Heart left ventricle (tissue), 16 donors: ENCODE data around the gene ITGA3. TPM values are rescaled to one million over a fixed set of nuclear protein-coding genes. Genes with fewer than 3 reads are reported as not detected.

ENCODE experiments used
- ATAC-seq, 4 donors: fragments of 200-7000 bp; cut with Tn5 transposase; one replicate each; pipeline ENCODE4 v1.9.1; 2020 to 2022; ENCODE audit warnings: moderate library complexity in 4 of 4, mild to moderate bottlenecking in 3 of 4, moderate number of reproducible peaks in 1 of 4
- DNase-seq, 5 donors: peaks; one replicate each; pipeline ENCODE4 v3.0.0-alpha.2; 2020
- H3K27ac ChIP-seq, 12 donors: fragments of 200-600 bp; sonication (generic) in 4 of 12; one replicate each; pipeline versions ENCODE4 v1.5.0 to v1.8.0; 2016 to 2022; ENCODE audit warnings: mild to moderate bottlenecking in 2 of 12
- H3K27me3 ChIP-seq, 9 donors: fragments of 200-600 bp; sonication (generic) in 2 of 9; one replicate each; pipeline versions ENCODE4 v1.5.1 to v1.8.0; 2016 to 2022; ENCODE audit warnings: mild to moderate bottlenecking in 3 of 9
- H3K36me3 ChIP-seq, 9 donors: fragments of 200-600 bp; sonication (generic) in 2 of 9; one replicate each; pipeline versions ENCODE4 v1.5.0 to v1.8.0; 2018 to 2022; ENCODE audit warnings: mild to moderate bottlenecking in 2 of 9
- H3K4me1 ChIP-seq, 12 donors: fragments of 200-600 bp; sonication (generic) in 4 of 12; one replicate each; pipeline versions ENCODE4 v1.5.0 to v1.8.0; 2016 to 2022; ENCODE audit warnings: mild to moderate bottlenecking in 3 of 12
- H3K4me3 ChIP-seq, 12 donors: fragments of 200-600 bp; sonication (generic) in 4 of 12; one replicate each; pipeline versions ENCODE4 v1.5.0 to v1.8.0; 2017 to 2022; ENCODE audit warnings: mild to moderate bottlenecking in 9 of 12, moderate library complexity in 4 of 12
- H3K9me3 ChIP-seq, 12 donors: fragments of 200-600 bp; sonication (generic) in 4 of 12; one replicate each; pipeline versions ENCODE4 v1.5.0 to v1.8.0; 2016 to 2022; ENCODE audit warnings: mild to moderate bottlenecking in 1 of 12
- CTCF ChIP-seq, 12 donors: fragments of 200-600 bp; sonication (generic) in 4 of 12; IDR thresholded peaks; one replicate each; pipeline versions ENCODE4 v1.5.0 to v1.8.0; 2018 to 2022; ENCODE audit warnings: antibody characterized with exemption in 12 of 12, mild to moderate bottlenecking in 5 of 12
- POLR2A ChIP-seq, 2 donors: fragments of 450-650 bp; IDR thresholded peaks; one replicate each; pipeline ENCODE4 v1.6.1; 2017; ENCODE audit warnings: antibody characterized with exemption in 2 of 2, mild to moderate bottlenecking in 2 of 2, moderate library complexity in 2 of 2
- whole genome bisulfite sequencing, 4 donors: extraction: QIAGEN DNeasy Blood & Tissue Kit in 2 of 4; methylation state at CpG; one replicate each; pipeline versions ENCODE4 v1.1.5 to v1.1.7; 2013 to 2018; 5-methylcytosine and 5-hydroxymethylcytosine counted together
- intact Hi-C, 10 donors: fragments of 100-400 bp; cut with DNase I; formaldehyde crosslinking; loops; one replicate each; pipeline versions ENCODE4 v1.11.1 to v1.14.2; 2022
- polyA plus RNA-seq, 2 donors: library from polyadenylated mRNA; stranded (reverse); fragments of 200-250 nt; gene quantifications; one replicate each; pipeline ENCODE4 v1.2.3, GENCODE V29; 2013
- total RNA-seq, 9 donors: library from RNA; depleted of rRNA in 2 of 9; stranded (reverse); fragments of >200 nt in 2 of 9; fragmentation: NEBNext Ultra II Directional in 3 of 9; extraction: Animal tissue kit (Norgen Biotek cat#: 25700) in 3 of 9; gene quantifications; one replicate each; pipeline versions ENCODE4 v1.1.0 to v1.2.4, GENCODE V29; 2016 to 2023
- donor health status: ischemic (EF 13 %, LVEDD 7.1; RV severe dilation, severe dysfunction).
- donor health status: healthy with polysubstance abuse.
- donor health status: DM: no; HTN: yes; CAD: no.
- donor health status: DM: no; HTN: no; CAD: no.
- donor health status: ischemic (EF 25% LVEDD 6.9; RV normal size, moderate dysfunction).
- donor health status: ischemic (EF 25% LVEDD 5.7; RV mildly dilated, moderate dysfunction).
- donor health status: healthy.
- donor health status: DM: yes; HTN: yes; CAD: no.
- donor health status: ischemic (EF 35%, LVEDD 5.7; RV mildly dilated, moderate dysfunction).
- donor health status: nonischemic (EF 11% LVEDD 7.7; RV severe dilation, severe dysfunction).
- donor health status: DM: yes; HTN: yes; CAD: no.
- donor health status: PGD.
- donor health status: ischemic (EF 29% LVEDD 5.4; RV normal size, mild dysfunction).
- donor health status: nonischemic (EF 23%, LVEDD 6.1; RV moderate dilation, normal function).

ITGA3 gene
- total and polyA plus RNA-seq, 11 donors = 16.8 to 72.9 (median 23.6) TPM

GRCh38 chr17:50043290-50044148 is 12.4 kb upstream of the ITGA3 start:
- DNase-seq = peak in 3 of 5 donors; percentile 54 to 64 (median 63)
- Histone ChIP-seq H3K27me3 (no peaks in the 10 kb centered on the region), H3K9me3 (no peaks in the 10 kb centered on the region), H3K27ac (peak overlapping the region in 4 of 12 donors; percentile 27 to 42 (median 32)), H3K4me3 (no peak overlapping the region), H3K4me1 (peaks cover 0 to 23% (median 17%) of the 10 kb centered on the region in 12 donors), H3K36me3 (no peaks in the 10 kb centered on the region)
- TF ChIP-seq POLR2A (IDR thresholded peaks at IDR 0.05) (no peak), CTCF (IDR thresholded peaks at IDR 0.05) (no peak)
- peak in 3 of 4 donors; percentile 64 to 73 (median 68) for ATAC-seq
- intact Hi-C loops = no loop called here
- WGBS, 4 donors = 49 to 62% (median 57%) methylated on average over 10 to 16 of the region's 16 CpGs

DNA sequence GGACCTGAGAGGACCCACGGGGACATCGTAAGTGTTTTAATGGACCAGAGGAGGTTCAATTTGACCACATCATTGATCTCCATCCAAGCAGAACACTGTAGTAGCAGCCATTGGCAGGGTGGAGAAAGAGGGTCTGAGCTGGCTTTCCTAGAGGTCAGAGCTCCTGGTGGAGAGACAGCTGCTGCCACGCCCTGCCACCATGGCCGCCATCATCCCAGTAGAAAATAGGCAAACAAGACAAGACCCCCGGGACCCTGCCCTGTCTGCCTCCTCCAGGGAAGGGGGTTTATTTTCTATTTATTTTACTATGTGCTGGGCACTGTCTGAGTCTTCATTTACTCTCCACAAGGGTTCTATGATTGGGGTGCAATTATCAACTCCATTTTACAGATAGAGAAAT is 11.4 kb upstream of the ITGA3 start:
- H3K27ac ChIP-seq = peak overlapping the region in 1 of 12 donors; percentile 27
- no peak for TF ChIP-seq CTCF (IDR thresholded peaks at IDR 0.05)
- TF ChIP-seq POLR2A (IDR thresholded peaks at IDR 0.05) = no peak
- 94 to 97% (median 96%) methylated on average over 5 of the region's 5 CpGs for WGBS, 4 donors
- H3K4me1 ChIP-seq = peaks cover 0 to 23% (median 17%) of the 10 kb centered on the region in 12 donors
- H3K27me3 ChIP-seq = no peaks in the 10 kb centered on the region
- DNase-seq (peak in 1 of 5 donors; percentile 9), ATAC-seq (no peak)
- H3K9me3 ChIP-seq = no peaks in the 10 kb centered on the region
- H3K4me3 ChIP-seq = no peak overlapping the region
- intact Hi-C loops = no loop called here
- no peaks in the 10 kb centered on the region for H3K36me3 ChIP-seq

DNA sequence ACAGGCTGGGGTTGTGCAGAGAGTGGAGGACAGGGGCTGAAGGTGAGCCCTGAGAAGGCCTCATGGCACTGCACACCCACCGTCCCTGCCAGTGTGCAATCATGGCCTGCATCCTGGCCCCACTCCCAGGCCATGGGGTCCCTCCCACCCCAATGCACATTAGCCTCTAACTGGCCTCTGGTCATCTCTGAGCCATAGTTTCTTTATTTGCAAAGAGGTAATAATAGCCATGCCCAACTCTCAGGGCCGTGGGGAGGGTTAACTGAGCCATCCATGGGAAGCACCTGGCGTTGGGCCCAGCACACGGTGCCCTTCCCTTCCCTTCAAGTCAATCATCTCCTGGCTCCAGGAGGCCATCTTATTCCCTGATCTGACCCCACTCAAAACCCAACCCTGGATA is 10.8 kb upstream of the ITGA3 start:
- Histone ChIP-seq H3K4me1 (peaks cover 0 to 23% (median 17%) of the 10 kb centered on the region in 12 donors), H3K36me3 (no peaks in the 10 kb centered on the region), H3K4me3 (no peak overlapping the region), H3K9me3 (no peaks in the 10 kb centered on the region), H3K27ac (no peak overlapping the region), H3K27me3 (no peaks in the 10 kb centered on the region)
- DNase-seq = peak in 1 of 5 donors; percentile 37
- peak; percentile 22 to 51 (median 44) for ATAC-seq
- 27 to 39% (median 34%) methylated on average over 3 to 4 of the region's 4 CpGs for WGBS, 4 donors
- intact Hi-C loops = no loop called here
- TF ChIP-seq CTCF (IDR thresholded peaks at IDR 0.05) (no peak), POLR2A (IDR thresholded peaks at IDR 0.05) (no peak)

- H3K27ac ChIP-seq = no peak overlapping the region
- H3K36me3 ChIP-seq = no peaks in the 10 kb centered on the region
- DNase-seq (no peak), ATAC-seq (no peak)
- TF ChIP-seq CTCF (IDR thresholded peaks at IDR 0.05) (no peak), POLR2A (IDR thresholded peaks at IDR 0.05) (no peak)
- peaks cover 0 to 24% (median 19%) of the 10 kb centered on the region in 12 donors for H3K4me1 ChIP-seq
- H3K27me3 ChIP-seq = no peaks in the 10 kb centered on the region
- intact Hi-C loops = no loop called here
- H3K9me3 ChIP-seq = no peaks in the 10 kb centered on the region
- WGBS, 4 donors = 82 to 95% (median 86%) methylated on average over 2 of the region's 2 CpGs
- H3K4me3 ChIP-seq = no peak overlapping the region
Measured at GRCh38 chr17:50046179-50046578, 9.7 kb upstream of the ITGA3 start.
